Right atrium auricular region (tissue), 2 donors: ENCODE data around the gene DLGAP1. TPM values are rescaled to one million over a fixed set of nuclear protein-coding genes. Genes with fewer than 3 reads are reported as not detected.

Experiments used
- DNase-seq: peaks from one replicate; pipeline ENCODE4 v3.0.0-alpha.2; 2019; ENCODE audit warnings: low spot score
- H3K27ac ChIP-seq, 2 donors: fragments of 200-600 bp; sonication (generic); 1 replicate in 1 of 2; 2 replicates in 1 of 2; pipeline ENCODE4 v1.5.1; 2016 to 2019
- H3K27me3 ChIP-seq, 2 donors: fragments of 200-600 bp; sonication (generic); one replicate each; pipeline versions ENCODE4 v1.5.1 to v1.6.0; 2017 to 2019
- H3K36me3 ChIP-seq: fragments of 200-600 bp; sonication (generic); one replicate; pipeline ENCODE4 v1.5.1; 2016
- H3K4me1 ChIP-seq, 2 donors: fragments of 200-600 bp; sonication (generic); one replicate each; pipeline versions ENCODE4 v1.5.1 to v1.6.0; 2017 to 2019
- H3K4me3 ChIP-seq, 2 donors: fragments of 200-600 bp; sonication (generic); 1 replicate in 1 of 2; 2 replicates in 1 of 2; pipeline ENCODE4 v1.5.1; 2017 to 2019; ENCODE audit warnings: mild to moderate bottlenecking in 1 of 2, moderate library complexity in 1 of 2
- H3K9me3 ChIP-seq, 2 donors: fragments of 200-600 bp; sonication (generic); one replicate each; pipeline ENCODE4 v1.5.1; 2019
- CTCF ChIP-seq, 2 donors: fragments of 200-600 bp; sonication (generic); IDR thresholded peaks; one replicate each; pipeline ENCODE4 v1.5.1; 2019; ENCODE audit warnings: antibody characterized with exemption in 2 of 2
- total RNA-seq, 2 donors: library from RNA; depleted of rRNA; stranded (reverse); fragments of >200 nt; gene quantifications; one replicate each; pipeline ENCODE4 v1.1.0, GENCODE V29; 2016

DLGAP1 gene
- total RNA-seq, 2 donors from 2014 or later = 0.56 to 1.1 TPM

- no peaks in the 10 kb centered on the region for H3K27me3 ChIP-seq
- no peak for TF ChIP-seq CTCF (IDR thresholded peaks at IDR 0.05)
- H3K4me1 ChIP-seq = no peaks in the 10 kb centered on the region
- no peaks in the 10 kb centered on the region for H3K36me3 ChIP-seq
- H3K4me3 ChIP-seq = no peak overlapping the region
- DNase-seq = no peak
- no peak overlapping the region for H3K27ac ChIP-seq
- no peaks in the 10 kb centered on the region for H3K9me3 ChIP-seq
Observed at GRCh38 chr18:4384932-4385331, 70.2 kb downstream of the DLGAP1 start.

GRCh38 chr18:4374564-4374963 lies 80.5 kb downstream of the DLGAP1 start:
- DNase-seq = no peak
- no peaks in the 10 kb centered on the region for H3K36me3 ChIP-seq
- H3K9me3 ChIP-seq = no peaks in the 10 kb centered on the region
- no peaks in the 10 kb centered on the region for H3K27me3 ChIP-seq
- no peak overlapping the region for H3K4me3 ChIP-seq
- no peak for TF ChIP-seq CTCF (IDR thresholded peaks at IDR 0.05)
- H3K4me1 ChIP-seq = no peaks in the 10 kb centered on the region
- H3K27ac ChIP-seq = no peak overlapping the region

GRCh38 chr18:4369705-4370104 lies 85.4 kb downstream of the DLGAP1 start:
- H3K4me1 ChIP-seq = no peaks in the 10 kb centered on the region
- no peaks in the 10 kb centered on the region for H3K27me3 ChIP-seq
- no peak overlapping the region for H3K27ac ChIP-seq
- H3K36me3 ChIP-seq = no peaks in the 10 kb centered on the region
- TF ChIP-seq CTCF (IDR thresholded peaks at IDR 0.05) = no peak
- H3K9me3 ChIP-seq = no peaks in the 10 kb centered on the region
- no peak overlapping the region for H3K4me3 ChIP-seq
- no peak for DNase-seq

GRCh38 chr18:4360221-4360715 lies 94.8 kb downstream of the DLGAP1 start:
- Histone ChIP-seq H3K27me3 (no peaks in the 10 kb centered on the region), H3K4me3 (no peak overlapping the region), H3K27ac (no peak overlapping the region), H3K9me3 (no peaks in the 10 kb centered on the region), H3K36me3 (no peaks in the 10 kb centered on the region), H3K4me1 (no peaks in the 10 kb centered on the region)
- no peak for DNase-seq
- no peak for TF ChIP-seq CTCF (IDR thresholded peaks at IDR 0.05)

- Histone ChIP-seq H3K4me3 (no peak overlapping the region), H3K36me3 (no peaks in the 10 kb centered on the region), H3K27me3 (no peaks in the 10 kb centered on the region), H3K4me1 (no peaks in the 10 kb centered on the region), H3K9me3 (no peaks in the 10 kb centered on the region), H3K27ac (no peak overlapping the region)
- no peak for DNase-seq
- TF ChIP-seq CTCF (IDR thresholded peaks at IDR 0.05) = no peak
Observed at GRCh38 chr18:4358618-4359017, 96.5 kb downstream of the DLGAP1 start.

GRCh38 chr18:4357579-4357978 lies 97.5 kb downstream of the DLGAP1 start:
- H3K9me3 ChIP-seq = no peaks in the 10 kb centered on the region

More at GRCh38 chr18:4357579-4357978, 97.5 kb downstream of the DLGAP1 start:
- DNase-seq = no peak
- Histone ChIP-seq H3K36me3 (no peaks in the 10 kb centered on the region), H3K27ac (no peak overlapping the region), H3K4me3 (no peak overlapping the region), H3K27me3 (no peaks in the 10 kb centered on the region), H3K4me1 (no peaks in the 10 kb centered on the region)
- no peak for TF ChIP-seq CTCF (IDR thresholded peaks at IDR 0.05)
